ACHN (cell line): Measurements from ENCODE around the gene HOXB8.

Source experiments
- DNase-seq: peaks from one replicate; pipeline ENCODE4 v3.0.0-alpha.2; 2015
- in situ Hi-C: cut with HindIII; loops from 2 replicates; pipeline ENCODE4 v1.10.0; 2017; ENCODE audit warnings: low sequenced_read_pairs, low pct_ligation_motif_present, low pct_unique_long_range_greater_than_20kb

HOXB8 gene

GRCh38 chr17:48601539-48602425 lies 13.3 kb downstream of the HOXB8 start:
- in situ Hi-C loops, result no loop called here
- peak; percentile 77 for DNase-seq

- in situ Hi-C loops, result no loop called here
- no peak for DNase-seq
Observed at GRCh38 chr17:48601207-48601538, 13.9 kb downstream of the HOXB8 start.

GRCh38 chr17:48600244-48601098 lies 14.6 kb downstream of the HOXB8 start:
- in situ Hi-C loops, result no loop called here
- no peak for DNase-seq

DNA sequence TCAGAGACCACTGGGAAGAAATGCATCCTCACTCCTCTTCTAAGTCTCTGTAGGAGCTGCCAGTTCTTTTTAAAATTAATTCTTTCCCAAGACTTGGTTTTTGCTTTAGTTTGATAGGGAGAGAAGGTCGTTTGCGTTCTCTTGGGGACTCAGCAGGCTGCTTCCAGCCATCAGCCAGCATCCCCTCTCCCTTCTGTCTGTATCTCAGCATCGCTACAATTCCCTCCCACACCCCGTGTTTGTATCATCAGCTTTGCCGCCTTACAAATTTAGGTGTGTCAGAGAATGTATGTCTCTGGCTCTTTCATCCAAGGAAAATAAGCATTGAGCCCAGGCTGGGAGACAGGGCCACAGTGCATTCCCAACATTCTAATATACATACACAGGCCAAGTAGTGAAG lies 15.7 kb downstream of the HOXB8 start:
- in situ Hi-C loops, result no loop called here
- DNase-seq, result no peak

GRCh38 chr17:48598736-48599135 lies 16.4 kb downstream of the HOXB8 start:
- DNase-seq, result peak; percentile 19
- in situ Hi-C loops, result no loop called here

DNA sequence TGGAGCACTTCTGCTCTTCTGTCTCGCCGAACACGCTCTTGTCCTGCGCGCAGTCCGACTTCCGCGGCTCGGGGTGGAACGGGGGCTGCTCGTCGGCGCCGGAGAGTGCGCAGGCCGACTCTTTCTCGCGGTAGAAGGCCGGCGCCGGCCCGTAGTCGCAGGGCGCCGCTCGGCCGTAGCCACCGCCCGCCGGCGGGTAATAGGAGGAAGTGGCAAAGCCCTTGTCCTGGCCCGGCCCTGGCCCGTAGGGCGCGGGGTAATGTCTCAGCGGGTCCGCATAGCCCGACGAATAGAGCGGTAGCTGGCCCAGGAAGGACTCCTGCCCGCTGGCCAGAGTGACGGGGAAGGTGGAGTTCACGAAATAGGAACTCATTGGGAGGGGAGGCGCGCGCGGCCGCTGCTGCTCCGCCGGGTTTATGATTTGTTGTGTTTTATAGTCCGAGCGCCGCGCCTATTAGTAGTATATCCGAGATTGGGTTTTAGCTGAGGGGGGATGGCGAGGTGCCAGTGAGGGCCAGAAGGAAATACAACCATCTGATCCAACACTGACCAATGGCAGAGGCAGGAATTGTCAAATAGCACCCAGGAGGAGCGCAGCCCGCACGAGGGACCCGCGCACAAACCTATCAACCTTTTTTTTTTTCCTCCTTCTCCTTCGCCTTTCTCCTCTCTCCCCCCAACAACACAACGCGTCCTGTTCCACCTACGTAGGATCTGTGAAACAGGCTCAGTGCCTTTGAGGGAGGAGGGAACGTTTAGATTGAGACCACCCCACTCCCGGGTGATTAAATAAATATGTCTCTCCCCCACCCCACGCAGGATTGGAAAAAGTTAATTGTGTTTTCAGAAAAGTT lies 17.1 kb downstream of the HOXB8 start:
- DNase-seq, result peak; percentile 71
- in situ Hi-C loops, result no loop called here

- in situ Hi-C loops, result no loop called here
- no peak for DNase-seq
Observed at GRCh38 chr17:48597528-48597777, 17.6 kb downstream of the HOXB8 start.

DNA sequence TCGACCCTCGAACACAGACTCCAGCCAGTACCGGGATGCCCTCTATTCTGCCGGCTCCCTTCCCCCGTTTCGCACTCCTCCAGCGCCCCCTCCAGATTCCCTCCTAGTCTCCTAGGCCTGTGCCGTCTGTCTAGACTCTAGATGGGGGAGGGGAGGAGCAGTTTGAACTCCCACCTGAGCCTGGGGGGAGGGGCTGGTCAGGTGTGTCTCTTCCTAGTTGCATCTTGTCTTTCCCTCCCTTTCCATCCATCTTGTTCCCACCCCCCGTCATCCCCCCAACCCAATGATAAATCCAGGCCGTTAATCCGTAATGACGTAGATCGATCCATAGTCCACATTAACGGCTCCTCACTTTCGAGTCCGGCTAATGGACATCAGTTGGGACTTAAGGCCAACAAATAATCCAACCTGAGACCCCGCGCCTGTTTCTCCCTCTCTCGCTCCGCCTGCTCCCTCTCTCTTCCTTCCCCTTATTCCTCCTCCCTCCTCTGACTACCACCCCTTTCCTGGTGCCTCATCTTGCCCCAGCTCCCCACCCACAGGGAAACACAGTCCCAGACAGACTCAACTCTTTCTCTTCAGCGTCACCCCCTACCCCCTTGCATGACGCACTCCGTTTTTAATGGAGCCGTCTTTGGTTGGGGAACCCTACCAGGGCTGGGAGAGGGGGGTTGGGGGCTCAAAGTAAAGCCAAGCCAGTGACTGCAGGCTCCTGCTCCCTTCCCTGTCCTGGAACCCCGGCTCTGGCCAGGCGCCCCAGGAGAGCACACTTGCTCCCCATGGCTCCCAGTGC lies 18.2 kb downstream of the HOXB8 start:
- DNase-seq, result no peak
- in situ Hi-C loops, result no loop called here

DNA sequence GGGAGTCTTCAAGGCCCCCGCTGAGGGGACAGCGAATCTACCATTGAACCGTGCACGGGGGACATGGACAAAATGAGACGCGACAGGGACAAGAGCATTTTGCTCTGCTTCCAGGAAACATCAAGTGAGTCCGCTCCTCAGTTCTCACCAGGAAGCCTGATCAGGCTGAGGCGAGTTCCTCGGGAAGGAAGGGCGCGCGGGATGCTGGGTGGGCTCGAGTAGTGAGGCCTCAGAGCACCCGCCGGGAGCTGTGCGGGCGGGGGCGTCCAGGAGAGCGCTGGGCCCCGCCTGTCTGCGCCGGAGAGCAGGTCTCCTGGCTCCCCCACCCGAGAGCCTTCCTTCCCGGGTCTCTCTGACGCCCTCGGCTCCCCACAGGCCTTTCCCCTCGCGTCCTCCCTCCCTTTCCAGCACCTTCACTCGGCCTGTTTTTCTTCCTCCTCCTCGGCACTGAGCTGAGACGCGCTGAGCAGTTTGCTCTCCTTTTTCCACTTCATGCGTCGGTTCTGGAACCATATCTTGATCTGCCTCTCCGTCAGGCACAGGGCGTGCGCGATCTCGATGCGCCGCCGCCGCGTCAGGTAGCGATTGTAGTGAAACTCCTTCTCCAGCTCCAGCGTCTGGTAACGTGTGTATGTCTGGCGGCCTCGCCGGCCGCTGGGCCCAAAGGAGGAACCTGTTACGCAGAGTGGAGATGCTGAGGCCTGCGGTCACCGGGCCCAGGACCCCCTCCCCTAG lies 18.9 kb downstream of the HOXB8 start:
- DNase-seq, result no peak
- in situ Hi-C loops, result no loop called here

DNA sequence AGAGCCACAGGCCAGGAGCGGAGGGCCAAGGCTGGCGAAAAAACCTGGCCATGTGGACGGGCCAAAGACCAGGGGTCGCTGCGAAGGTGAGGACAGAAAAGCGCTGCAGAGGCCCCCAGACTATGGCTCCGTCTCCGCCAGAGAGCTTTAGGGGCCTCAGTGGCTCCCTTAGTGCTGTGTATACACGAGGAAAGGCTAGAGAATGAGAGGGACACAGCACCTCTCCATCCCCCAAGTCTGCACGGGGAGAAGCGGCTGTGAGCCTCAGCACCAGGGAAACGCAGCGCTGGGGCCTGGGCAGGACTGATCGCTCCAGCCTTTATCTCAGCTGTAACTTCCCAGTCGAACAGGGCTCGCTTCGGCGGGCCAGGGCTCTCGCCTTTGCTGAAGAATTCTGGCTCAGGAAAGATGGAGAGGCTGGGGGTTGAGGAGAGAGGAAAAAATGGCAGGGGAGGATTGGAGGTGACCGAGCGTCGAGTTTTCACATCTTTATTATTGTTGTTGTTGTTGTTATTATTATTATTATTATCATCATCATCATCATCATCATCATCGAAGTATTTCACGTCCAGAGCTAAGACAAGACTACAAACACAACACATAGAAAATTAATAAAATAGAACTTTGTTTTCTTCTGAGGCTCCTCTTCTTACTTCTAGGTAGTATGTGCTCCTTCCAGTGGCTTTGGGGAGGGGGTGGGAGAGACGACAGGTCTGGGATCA lies 19.7 kb downstream of the HOXB8 start:
- in situ Hi-C loops, result no loop called here
- DNase-seq, result no peak

DNA sequence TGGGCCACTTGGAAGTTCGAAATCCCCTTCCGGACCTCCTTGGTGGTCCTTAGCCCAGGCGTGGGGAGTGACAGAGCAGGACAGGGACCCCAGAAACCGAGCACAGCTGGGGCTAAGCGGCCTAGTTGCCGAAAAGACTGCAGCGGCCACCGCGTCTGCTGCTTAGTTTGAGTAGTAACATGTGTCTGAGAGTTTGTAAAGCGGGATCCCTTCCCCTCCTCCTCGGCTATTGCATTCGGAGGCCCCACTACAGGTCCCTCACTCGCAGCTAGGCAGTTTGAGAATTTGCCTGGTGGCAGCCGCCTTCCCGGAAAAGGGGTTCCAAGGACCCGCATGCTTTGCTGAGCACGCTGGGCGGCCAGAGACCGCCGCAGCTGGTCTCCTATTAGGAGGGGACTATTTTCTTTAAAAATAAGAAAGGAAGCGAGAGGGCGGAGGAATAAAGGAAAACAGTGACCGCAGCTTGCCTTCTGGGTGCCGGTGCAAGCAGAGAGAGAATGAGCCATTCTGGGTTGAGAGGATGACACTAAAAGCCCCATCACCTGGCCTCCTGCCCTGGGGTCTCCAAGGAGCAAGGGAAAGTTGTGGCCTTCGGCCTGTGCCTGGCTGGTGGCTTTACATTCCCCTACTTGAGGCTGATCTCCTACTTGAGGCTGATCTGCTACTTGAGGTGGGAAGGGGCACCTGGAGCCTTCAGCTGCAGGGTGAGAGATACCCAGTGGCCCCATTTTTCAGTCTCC lies 20.4 kb downstream of the HOXB8 start:
- in situ Hi-C loops, result no loop called here
- DNase-seq, result no peak

DNA sequence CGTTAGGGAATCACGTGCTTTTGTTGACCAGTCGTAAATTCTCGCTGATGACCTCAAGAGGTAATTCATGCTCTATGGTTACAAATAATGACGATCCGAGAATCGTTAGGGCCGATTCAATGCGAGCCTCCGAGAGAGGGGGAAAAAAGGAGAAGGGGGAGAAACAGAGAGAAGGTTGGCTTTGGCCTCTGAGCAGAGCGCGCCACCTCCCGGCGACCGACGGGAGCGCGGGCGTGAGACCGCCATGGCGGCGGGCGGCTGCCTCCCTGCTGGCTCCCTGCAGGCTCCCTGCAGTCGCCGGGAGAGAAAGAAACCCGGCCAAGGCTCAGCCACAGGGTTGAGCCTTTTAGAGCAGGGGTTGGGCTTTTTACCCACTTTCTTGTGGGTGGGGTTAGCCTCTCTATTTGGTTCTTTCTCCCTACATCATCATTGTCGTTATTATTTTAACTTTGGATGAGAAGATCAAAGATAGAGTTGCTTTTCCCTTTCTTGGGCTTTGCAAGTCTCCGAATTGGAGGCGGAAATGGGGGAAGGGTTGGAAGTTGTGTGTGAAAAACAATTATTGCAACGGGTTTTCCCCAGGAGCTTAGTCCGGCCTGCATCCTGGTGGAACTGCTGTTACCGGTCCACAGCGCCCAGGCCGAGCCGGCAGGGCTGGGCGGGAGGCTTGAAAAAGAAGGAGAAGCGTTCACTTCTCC lies 21.1 kb downstream of the HOXB8 start:
- in situ Hi-C loops, result no loop called here
- DNase-seq, result peak; percentile 78

- DNase-seq, result no peak
- in situ Hi-C loops, result no loop called here
Observed at GRCh38 chr17:48593126-48593829, 21.8 kb downstream of the HOXB8 start, which contains the start of gene HOXB5. TSS of gene HOXB5 (minus strand) at chr17:48593779. CDS start at chr17:48593682, 97 bp downstream.

DNA sequence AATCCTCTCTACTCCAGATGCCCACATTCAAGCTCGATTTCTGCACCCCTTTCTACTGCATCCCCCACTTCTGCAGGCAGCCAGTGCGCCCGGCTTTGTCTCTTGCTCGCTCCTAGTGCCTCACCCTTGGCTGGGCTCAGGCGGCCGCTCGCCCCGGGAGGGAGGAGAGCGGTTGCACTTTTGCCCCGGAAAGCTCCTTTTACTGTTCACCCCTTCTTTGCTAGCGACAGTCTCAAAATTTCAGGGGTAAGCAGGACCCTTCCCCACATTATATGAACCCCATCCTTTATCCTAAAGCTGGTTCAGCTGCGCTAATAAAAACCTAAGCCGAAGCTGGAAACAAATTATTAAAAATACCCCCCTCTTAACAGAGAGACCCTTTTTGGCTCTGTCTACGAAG lies 22.5 kb downstream of the HOXB8 start:
- in situ Hi-C loops, result no loop called here

GRCh38 chr17:48592057-48592514 lies 23.0 kb downstream of the HOXB8 start:
- no peak for DNase-seq

More for the DNA sequence above, 22.5 kb downstream of the HOXB8 start:
- DNase-seq, result no peak

More at GRCh38 chr17:48592057-48592514, 23.0 kb downstream of the HOXB8 start:
- in situ Hi-C loops, result no loop called here
